Gastrocnemius medialis (tissue), 4 donors: ENCODE results near the gene VWA8. TPM values are rescaled to one million over a fixed set of nuclear protein-coding genes. Genes with fewer than 3 reads are reported as not detected.

Experiments used
- ATAC-seq, 2 donors: fragments of 150-250 bp; one replicate each; pipeline ENCODE4 v1.9.1; 2016
- DNase-seq, 2 donors: peaks; one replicate each; pipeline ENCODE4 v3.0.0-alpha.2; 2019
- H3K27ac ChIP-seq, 4 donors: fragments of 200-600 bp; sonication (generic); 1 replicate in 1 of 4; 2 replicates in 3 of 4; pipeline ENCODE4 v1.5.1; 2016 to 2018; ENCODE audit warnings: mild to moderate bottlenecking in 2 of 4, moderate library complexity in 1 of 4
- H3K27me3 ChIP-seq, 3 donors: fragments of 200-600 bp; sonication (generic) in 2 of 3; 1 replicate in 1 of 3; 2 replicates in 2 of 3; pipeline versions ENCODE4 v1.5.1 to v1.6.0; 2016 to 2019; ENCODE audit warnings: mild to moderate bottlenecking in 1 of 3, moderate library complexity in 1 of 3
- H3K36me3 ChIP-seq, 2 donors: fragments of 200-600 bp; sonication (generic) in 1 of 2; one replicate each; pipeline ENCODE4 v1.5.1; 2017 to 2018
- H3K4me1 ChIP-seq, 2 donors: fragments of 200-600 bp; sonication (generic) in 1 of 2; one replicate each; pipeline ENCODE4 v1.5.1; 2016 to 2017; ENCODE audit warnings: mild to moderate bottlenecking in 2 of 2
- H3K4me3 ChIP-seq, 4 donors: fragments of 200-600 bp; sonication (generic) in 3 of 4; 1 replicate in 1 of 4; 2 replicates in 3 of 4; pipeline ENCODE4 v1.5.1; 2016 to 2019; ENCODE audit warnings: mild to moderate bottlenecking in 2 of 4
- H3K9me3 ChIP-seq, 3 donors: fragments of 200-600 bp; sonication (generic) in 2 of 3; 1 replicate in 1 of 3; 2 replicates in 2 of 3; pipeline ENCODE4 v1.5.1; 2016 to 2019
- POLR2A ChIP-seq, 2 donors: fragments of 450-650 bp; IDR thresholded peaks; one replicate each; pipeline ENCODE4 v1.6.1; 2017; ENCODE audit warnings: antibody characterized with exemption in 2 of 2, mild to moderate bottlenecking in 2 of 2, moderate library complexity in 2 of 2
- in situ Hi-C, 4 donors: fragments of 200-750 bp; cut with MboI; loops; one replicate each; pipeline versions ENCODE4 v1.15.0 to v1.8.0; 2017; ENCODE audit warnings: low sequenced_read_pairs in 4 of 4
- intact Hi-C: fragments of 100-400 bp; cut with DNase I; formaldehyde crosslinking; loops from one replicate; pipeline ENCODE4 v1.15.1; 2023; ENCODE audit warnings: low total_unique reads
- total RNA-seq, 4 donors: library from RNA; depleted of rRNA; stranded (reverse); fragments of >200 nt; gene quantifications; one replicate each; pipeline versions ENCODE4 v1.1.0 to v1.2.3, GENCODE V29; 2016
- TF ChIP-seq, protein P1 (sequence below), 5 experiments: fragments of 450-650 bp in 3 of 5; fragments of 200-600 bp in 2 of 5; sonication (generic) in 2 of 5; IDR thresholded peaks in 4 of 5; conservative IDR thresholded peaks in 1 of 5; 1 replicate in 4 of 5; 2 replicates in 1 of 5; pipeline ENCODE4 v1.5.1; 2016 to 2019; ENCODE audit warnings: antibody characterized with exemption in 5 of 5, mild to moderate bottlenecking in 3 of 5, moderate library complexity in 3 of 5

Gene VWA8
- total RNA-seq, 4 donors from 2014 or later: 24.7 to 37.9 (median 29.7) TPM

GRCh38 chr13:41919741-41920487 is 41.0 kb downstream of the VWA8 start:
- Histone ChIP-seq H3K4me1 (peaks cover 52 to 53% of the 10 kb centered on the region in 2 donors), H3K9me3 (peaks cover 0 to 3% (median 0%) of the 10 kb centered on the region in 3 donors), H3K27me3 (no peaks in the 10 kb centered on the region), H3K4me3 (no peak overlapping the region), H3K27ac (peak overlapping the region in 1 of 4 donors; percentile 73), H3K36me3 (no peaks in the 10 kb centered on the region)
- no peak for ATAC-seq
- no peak for DNase-seq
- intact Hi-C loops (loop anchor here (5.0 to 10.0 kb wide), 2 partner anchors 45 to 122 kb away; partner anchors contain the start of gene VWA8), in situ Hi-C loops (loop anchor here in 1 of 4 donors (25.0 kb wide), 1 partner anchor 167 kb away; no protein-coding TSS in a partner anchor)
- TF ChIP-seq POLR2A (IDR thresholded peaks at IDR 0.05): no peak
- TF ChIP-seq, protein P1, sequence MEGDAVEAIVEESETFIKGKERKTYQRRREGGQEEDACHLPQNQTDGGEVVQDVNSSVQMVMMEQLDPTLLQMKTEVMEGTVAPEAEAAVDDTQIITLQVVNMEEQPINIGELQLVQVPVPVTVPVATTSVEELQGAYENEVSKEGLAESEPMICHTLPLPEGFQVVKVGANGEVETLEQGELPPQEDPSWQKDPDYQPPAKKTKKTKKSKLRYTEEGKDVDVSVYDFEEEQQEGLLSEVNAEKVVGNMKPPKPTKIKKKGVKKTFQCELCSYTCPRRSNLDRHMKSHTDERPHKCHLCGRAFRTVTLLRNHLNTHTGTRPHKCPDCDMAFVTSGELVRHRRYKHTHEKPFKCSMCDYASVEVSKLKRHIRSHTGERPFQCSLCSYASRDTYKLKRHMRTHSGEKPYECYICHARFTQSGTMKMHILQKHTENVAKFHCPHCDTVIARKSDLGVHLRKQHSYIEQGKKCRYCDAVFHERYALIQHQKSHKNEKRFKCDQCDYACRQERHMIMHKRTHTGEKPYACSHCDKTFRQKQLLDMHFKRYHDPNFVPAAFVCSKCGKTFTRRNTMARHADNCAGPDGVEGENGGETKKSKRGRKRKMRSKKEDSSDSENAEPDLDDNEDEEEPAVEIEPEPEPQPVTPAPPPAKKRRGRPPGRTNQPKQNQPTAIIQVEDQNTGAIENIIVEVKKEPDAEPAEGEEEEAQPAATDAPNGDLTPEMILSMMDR (IDR thresholded peaks at IDR 0.05 in 4 of 5, conservative IDR thresholded peaks at IDR 0.05 in 1 of 5): no peak

GRCh38 chr13:41919031-41919740 is 41.7 kb downstream of the VWA8 start:
- H3K4me1 ChIP-seq: peaks cover 59 to 60% of the 10 kb centered on the region in 2 donors
- no peak overlapping the region for H3K4me3 ChIP-seq
- peaks cover 0 to 3% (median 0%) of the 10 kb centered on the region in 3 donors for H3K9me3 ChIP-seq
- intact Hi-C loops: loop anchor here (5.0 to 10.0 kb wide), 2 partner anchors 46 to 123 kb away; partner anchors contain the start of gene VWA8
- DNase-seq: peak in 1 of 2 donors; percentile 31
- in situ Hi-C loops: loop anchor here in 1 of 4 donors (25.0 kb wide), 1 partner anchor 168 kb away; no protein-coding TSS in a partner anchor
- peak; percentile 59 to 81 for ATAC-seq
- H3K27ac ChIP-seq: peak overlapping the region; percentile 41 to 77 (median 74)
- H3K36me3 ChIP-seq: no peaks in the 10 kb centered on the region
- TF ChIP-seq POLR2A (IDR thresholded peaks at IDR 0.05): no peak
- TF ChIP-seq, protein P1 (IDR thresholded peaks at IDR 0.05 in 4 of 5, conservative IDR thresholded peaks at IDR 0.05 in 1 of 5): no peak
- no peaks in the 10 kb centered on the region for H3K27me3 ChIP-seq

DNA sequence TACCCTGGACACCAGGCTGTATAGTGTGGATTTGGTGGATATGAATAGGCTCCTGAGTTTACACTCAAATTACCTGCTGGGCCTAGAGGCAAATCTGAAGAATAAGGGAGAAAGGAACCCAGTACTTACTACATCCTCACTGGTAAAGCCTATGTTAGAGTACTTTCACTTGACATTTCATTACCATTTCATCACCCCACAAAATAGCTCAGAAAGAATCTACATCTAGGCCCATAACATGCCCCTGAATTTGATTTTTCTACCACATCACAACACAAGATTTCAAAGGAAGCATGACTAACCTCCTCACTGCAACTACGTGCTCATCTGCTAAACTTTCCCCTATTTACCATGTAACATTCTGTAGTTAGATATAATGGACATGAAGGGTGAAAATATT is 43.3 kb downstream of the VWA8 start:
- intact Hi-C loops: loop anchor here (5.0 to 10.0 kb wide), 2 partner anchors 47 to 125 kb away; partner anchors contain the start of gene VWA8
- peak overlapping the region; percentile 33 to 77 (median 74) for H3K27ac ChIP-seq
- in situ Hi-C loops: loop anchor here in 1 of 4 donors (25.0 kb wide), 1 partner anchor 170 kb away; no protein-coding TSS in a partner anchor

More for the DNA sequence above, 43.3 kb downstream of the VWA8 start:
- Histone ChIP-seq H3K4me1 (peaks cover 59 to 63% of the 10 kb centered on the region in 2 donors), H3K4me3 (no peak overlapping the region), H3K36me3 (no peaks in the 10 kb centered on the region), H3K27me3 (no peaks in the 10 kb centered on the region), H3K9me3 (peaks cover 0 to 3% (median 0%) of the 10 kb centered on the region in 3 donors)
- TF ChIP-seq, protein P1 (IDR thresholded peaks at IDR 0.05 in 4 of 5, conservative IDR thresholded peaks at IDR 0.05 in 1 of 5): no peak
- TF ChIP-seq POLR2A (IDR thresholded peaks at IDR 0.05): no peak
- DNase-seq: no peak
- no peak for ATAC-seq
